Stimulated activated CD8-positive, alpha-beta memory T cell treated with anti-CD3 and anti-CD28 coated beads, Interleukin-2, amount 100 ng/mL, for 1 hour (primary cell): ENCODE data around the gene PDE6D.

Source experiments
- DNase-seq, 2 donors: peaks; one replicate each; pipeline ENCODE4 v3.0.0-alpha.2; 2020; ENCODE audit warnings: low read depth in 2 of 2

Gene PDE6D

DNA sequence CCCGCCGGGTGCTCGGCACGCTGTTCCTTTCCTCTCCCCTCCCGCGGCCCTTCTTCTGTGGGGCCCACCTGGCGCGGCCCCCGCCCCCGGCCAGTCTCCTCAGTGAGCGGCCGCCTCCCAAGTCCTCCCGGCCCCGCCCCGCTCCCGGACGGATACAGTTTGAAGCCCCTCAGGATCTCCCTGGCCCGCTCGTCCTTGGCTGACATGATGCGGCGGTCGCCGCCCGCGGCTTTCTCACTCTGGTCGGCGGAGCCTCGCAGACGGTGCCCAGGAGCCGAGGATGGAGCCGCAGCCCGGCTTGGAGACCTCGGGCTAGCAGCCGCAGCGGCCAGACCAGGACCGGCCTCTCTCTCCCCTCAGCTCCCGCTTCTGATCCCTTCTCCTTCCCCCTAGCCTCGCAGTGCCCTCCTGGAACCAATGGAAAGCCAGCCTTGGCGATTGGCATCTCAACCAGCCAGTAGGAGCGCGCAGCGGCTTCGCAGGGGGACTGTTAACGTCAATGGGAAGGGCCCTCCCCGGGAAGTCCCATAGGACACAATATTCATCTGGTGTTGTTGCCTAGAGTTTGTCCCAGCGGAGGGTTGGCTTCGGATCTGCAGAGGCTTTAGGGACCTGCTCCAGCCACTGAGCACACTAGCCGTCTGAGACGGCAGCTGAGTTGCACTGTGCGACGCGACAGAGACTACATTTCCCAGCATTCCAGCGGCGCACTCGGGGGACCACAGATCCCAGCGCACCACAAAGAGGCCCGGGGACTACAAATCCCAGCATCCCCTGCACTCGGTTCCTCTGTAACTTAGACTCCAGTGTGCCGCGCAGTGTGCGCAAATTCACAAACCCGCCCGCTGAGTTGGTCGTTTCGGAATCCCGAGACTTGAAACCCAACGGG is at the start of gene PDE6D:
Gene PDE6D, minus strand, starts transcription at position 374 of the 889 bp plus-strand sequence. Its CDS starts 168 bp downstream, at position 206.
- peak; percentile 90 to 95 for DNase-seq

DNA sequence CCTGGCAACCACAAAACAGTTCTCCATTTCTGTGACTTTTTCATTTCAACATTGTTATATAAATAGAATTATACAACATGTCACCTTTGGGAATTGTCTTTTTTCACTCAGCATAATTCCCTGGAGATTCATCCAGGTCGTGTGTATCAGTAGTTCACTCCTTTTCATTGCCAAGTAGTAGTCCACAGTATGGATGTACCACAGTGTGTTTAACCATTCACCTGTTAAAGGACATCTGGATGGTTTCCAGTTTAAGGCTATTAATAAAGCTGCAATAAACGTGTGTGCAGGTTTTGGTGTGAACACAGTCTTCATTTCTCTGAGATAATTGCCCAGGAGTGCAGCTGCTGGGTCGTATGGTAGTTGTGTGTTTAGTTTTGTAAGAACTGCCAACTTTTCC is 40.8 kb upstream of the PDE6D start:
- no peak for DNase-seq

DNA sequence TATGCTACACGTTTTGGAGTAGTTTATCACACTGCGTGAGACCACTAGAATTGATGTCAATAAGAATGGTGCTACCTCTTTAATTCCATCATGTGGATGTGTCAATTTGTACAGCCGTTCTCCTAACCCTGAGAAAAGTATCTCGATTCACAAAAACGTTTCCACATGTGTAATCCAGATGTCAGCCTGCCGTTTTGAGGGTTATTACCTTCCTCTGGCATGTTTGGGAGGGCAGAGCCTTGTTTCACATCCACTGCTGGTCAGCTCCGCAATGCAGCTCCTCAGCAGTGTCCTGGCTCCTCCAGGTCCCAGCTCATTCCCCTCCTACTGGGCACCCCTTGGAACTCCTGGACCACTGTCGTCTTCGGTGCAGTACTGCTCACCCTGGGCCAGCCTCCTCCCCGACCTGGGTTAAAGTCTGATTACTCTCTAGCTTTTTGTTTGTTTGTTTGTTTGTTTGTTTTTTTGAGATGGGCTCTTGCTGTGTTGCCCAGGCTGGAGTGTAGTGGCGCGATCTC is 39.8 kb upstream of the PDE6D start:
- no peak for DNase-seq

DNA sequence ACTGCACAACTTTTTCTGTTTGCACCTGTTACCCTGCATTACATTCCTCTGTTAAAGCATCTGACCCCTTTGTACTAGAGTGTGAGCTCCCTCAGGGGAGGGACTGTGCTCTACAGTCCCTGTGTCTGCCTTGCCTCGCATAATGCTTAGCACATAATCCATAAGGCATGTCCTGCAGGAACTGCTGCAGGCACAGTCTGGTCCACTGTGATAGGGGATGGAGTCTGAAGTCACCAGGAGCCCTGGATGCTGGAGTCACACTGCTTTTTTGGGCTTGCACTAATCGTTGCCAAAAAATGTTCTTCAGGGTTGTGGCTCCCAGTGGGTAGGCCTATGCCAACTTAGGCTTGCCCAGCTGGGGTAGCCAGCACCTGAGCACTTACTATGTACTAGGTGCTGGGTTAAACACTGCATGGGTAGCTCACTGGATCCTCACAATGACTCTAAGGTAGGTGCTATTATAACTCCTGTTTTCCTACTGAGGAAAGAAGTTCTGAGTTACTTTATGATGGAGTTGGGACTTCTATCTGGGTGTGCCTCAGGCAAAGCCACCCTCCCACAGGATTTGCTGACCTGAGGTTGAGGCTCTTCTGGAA is 38.5 kb upstream of the PDE6D start:
- DNase-seq: no peak

DNA sequence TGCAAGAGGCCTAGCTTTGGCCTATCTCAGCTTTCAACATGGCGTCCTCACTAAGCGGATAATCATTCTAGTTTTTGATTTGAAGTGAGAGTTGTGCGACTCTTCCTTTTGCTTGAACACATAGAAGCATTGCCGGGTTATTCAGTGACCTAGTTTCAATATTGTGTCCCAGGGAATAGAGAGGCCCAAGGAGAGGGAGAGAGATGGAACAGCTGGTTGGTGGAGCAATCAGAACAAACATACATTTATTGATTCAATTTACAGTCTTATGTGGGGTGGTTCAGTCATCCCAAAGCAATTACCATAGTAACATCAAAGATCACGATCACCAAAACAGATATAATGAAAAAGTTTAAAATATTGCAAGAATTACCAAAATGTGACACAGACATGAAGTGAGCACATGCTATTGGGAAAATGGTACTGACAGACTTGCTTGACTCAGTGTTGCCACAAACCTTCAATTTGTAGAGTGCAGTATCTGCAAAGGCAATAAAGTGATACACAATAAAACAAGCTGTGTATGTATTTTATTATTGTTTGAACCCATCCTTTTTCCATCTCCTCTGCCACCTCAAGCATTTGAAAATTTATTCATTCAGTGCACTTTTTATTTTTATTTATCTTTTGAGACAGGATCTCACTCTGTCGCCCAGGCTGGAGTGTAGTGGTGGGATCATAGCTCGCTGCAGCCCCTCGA is 35.4 kb upstream of the PDE6D start:
- no peak for DNase-seq

DNA sequence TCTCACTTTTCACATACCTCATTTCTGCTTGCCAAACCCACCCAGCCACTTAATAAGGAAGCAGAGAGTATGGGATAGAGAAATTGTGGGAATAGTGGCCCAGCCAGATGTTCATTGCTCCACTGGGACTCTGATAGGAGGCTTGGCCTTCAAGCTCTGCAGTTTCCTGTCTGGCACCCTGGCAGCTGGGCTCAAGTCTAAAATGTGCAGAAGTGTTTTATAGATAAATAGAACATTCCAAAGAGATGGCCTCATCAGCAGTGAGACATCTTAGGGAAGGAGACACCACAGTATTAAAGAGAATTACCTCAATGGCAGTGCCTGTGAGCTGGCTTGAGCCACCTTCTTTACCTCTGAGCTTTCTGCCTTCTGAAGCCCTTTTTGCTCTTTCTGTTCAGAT is 29.8 kb upstream of the PDE6D start:
- no peak for DNase-seq

DNA sequence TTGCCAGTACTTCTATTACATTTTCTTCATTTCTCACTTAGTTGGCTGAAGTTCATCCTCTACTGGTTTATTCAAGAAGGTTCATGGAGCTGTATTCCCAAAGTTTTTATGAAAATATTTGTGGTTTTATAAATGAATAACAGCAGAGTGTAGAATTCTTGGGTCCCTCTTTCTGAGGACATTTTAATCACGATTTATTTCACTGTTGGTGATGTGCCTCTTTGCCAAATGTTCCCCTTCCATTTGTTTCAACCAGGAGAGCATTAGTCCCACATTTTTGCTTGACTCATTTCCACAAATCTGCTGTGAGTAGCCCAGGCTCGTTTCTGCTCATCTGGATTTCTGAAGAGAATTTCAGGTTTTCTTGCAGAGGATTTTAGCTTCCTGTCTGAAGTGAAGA is 25.9 kb upstream of the PDE6D start:
- no peak for DNase-seq

DNA sequence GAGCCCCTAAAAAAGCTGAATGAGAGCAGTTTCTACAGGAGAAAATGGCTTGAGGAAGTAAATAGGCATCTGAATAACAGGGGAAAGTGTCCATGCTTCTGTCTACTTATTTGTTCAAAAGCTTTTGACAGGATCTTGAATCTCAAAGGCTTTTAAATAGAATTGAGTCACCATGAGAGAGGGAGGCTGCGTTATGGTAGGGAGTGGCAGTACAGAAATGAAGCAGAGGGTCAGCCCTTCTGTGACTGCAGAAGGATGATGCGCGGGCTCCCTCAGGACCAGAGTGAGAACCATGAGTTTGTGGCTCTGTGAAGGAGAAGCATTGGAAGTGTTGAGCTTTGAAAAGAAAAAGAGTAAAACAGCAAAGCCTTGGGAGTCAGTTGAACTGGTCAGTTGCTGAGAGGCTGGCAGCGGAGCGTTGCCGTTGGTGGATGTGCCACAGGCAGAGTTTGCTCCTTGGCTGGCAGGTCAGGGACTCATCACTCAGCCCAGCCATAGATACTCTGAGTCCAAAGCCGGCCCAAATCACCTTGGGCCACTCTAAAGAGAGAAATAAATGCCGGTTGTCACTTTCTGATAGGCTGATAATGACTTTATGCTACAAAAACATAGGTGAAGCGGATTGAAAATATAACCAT is 22.5 kb upstream of the PDE6D start:
- DNase-seq: no peak

DNA sequence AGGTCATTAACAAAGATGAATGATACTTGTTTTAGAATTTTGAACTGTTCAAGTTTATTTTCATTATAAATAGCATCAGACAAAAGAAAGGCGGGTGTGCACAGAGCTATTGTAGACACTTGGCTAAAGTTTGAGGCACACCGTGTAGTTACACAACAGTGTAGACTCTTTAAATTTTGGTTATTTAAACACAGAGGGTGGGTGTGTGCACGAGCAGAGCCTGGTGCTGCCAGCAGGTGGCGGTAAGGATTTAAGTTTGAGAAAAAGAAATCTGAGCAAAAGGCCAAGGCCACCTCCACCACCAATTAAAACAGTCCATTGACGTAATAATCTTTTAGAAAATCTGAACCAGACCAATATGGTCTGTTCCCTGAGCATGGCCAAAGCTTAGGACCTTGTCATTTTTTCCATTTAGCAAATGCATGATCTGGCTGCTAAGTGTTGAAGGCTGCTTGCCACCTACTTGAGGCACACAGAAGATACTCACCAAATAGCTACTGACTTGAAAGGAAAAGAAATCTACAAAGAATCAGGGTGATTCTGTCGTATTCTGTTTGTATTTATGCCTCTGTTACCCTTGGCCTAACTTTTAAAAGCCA is 19.5 kb upstream of the PDE6D start:
- DNase-seq: no peak

DNA sequence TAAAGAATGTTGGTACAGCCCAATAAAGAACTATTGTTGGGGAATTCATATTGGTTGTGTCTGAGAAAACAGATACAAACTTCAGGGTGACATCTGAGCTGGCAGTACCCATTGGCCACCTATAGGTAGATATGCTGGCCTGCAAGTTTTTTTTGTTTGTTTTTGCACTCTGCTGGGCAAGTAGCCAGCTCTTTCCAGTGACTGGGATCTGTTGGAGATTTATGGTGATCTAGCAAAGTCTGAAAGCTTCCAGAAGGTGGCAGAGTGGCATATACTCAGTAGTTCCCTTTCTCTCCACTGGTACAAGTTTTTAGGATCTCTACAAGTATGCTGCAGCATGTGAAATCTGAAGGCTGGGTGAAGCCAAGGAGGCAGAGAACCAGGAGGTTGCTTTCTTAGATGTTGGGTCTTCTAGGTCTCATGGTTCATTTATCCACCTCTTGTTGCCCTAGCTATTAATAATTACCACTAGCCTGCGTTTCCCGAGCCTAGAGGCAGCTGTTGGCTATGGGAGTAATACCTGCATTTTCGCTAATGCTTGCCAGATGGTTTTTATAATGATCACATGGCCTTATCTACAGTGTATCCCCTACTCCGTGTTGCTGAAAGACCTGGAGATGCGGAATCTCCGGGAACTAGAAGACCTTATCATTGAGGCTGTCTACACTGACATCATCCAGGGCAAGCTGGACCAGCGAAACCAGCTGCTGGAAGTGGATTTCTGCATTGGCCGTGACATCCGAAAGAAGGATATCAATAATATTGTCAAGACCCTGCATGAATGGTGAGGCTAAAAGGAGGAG is 14.6 kb upstream of the PDE6D start:
- DNase-seq: no peak

DNA sequence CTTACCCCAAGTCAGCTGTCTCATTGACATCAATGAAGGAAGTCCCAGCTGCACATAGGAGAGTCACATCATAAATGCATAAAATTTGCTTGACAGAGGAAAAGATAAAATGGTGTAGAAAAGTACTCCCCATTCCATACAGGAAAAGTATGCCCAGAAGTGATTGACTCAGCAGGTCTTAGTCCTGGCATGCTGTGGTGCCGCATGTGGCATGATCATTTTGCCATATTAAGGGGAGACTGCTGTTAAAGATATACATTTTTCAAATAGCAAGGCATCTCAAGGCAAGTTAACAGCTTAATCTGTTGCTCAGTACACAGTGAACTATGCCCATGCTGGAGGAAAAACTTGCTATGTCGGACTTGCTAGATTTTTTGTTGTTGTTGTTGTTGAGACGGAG is 13.3 kb upstream of the PDE6D start:
- DNase-seq: no peak

DNA sequence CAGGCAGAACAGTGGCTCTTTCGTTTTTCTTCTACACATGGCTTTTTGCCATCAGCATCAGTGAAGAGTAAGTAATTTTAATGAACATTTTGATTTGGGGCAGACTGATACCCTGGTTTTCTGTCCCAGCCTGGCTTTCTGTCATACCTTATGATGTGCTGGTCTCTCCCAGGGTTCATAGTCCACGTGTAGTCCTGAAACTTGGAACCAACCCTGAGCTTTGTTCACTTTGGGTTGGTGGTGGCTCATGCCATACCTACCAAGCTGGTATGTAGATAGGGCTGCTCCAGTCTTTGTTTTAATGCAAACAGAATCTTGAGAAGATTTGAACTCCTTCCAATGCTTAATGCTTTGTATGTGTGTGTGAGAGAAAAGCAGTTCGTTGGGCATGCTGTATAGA is 10.0 kb upstream of the PDE6D start:
- DNase-seq: no peak

DNA sequence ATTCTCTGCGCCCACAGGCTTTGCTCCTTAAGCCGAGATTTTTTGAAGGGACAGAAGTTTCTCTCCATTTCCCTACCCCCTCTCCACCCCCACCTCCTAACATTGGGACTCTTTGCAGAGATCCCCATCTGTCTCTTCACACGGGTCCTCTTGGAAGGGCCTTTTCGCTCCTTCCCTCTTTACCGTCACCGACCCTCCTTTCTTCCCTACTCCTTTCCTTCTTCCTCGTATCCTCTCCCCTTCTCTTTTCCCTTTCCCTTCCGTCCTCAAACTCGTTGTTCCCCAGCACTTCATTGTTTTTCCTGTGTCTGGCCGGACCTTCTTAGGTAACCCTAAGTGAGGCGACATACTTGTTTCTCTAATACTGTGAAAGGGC is 5.8 kb upstream of the PDE6D start:
- no peak for DNase-seq

DNA sequence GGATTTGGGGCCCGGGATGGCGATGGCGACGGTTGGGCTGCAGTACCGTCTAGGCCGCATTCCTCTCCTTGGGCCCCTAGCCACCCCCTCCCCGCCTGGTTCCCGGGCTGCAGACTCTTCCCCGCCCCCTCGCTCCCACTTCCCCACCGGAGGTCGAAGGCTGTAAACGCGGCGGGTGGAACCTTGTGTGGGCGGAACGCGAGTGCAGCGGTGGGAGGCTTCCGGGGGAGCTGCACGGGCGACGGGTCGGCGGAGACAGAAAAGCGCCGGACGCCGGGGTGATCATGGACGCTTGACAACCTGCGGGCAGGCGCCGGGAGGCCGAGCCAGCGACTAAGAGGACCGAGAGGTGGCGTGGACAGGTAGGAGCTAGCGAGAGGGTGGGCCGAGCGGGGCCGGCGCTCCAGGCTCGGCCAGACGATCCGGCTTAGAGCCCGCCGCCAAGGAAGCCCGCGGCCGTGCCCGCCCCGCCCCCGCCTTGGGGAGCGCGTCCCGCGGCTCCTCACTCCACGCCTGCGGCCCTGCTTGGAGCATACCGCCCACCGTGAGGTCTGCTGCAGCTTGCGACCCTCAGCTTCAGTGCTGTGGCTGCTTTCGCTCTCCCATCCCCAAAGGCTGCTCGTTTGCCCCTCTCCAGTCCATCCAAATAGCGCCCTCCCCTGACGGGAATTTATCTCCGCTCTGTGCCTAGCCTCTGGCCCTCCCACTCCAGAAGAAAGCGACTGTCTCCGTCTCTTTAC is 5.3 kb upstream of the PDE6D start, which contains the start of gene COPS7B:
Gene COPS7B, plus strand, starts transcription at position 269 of the 740 bp plus-strand sequence. CDS start 2,126 bp downstream, outside the sequence.
- DNase-seq: peak; percentile 63 to 66

DNA sequence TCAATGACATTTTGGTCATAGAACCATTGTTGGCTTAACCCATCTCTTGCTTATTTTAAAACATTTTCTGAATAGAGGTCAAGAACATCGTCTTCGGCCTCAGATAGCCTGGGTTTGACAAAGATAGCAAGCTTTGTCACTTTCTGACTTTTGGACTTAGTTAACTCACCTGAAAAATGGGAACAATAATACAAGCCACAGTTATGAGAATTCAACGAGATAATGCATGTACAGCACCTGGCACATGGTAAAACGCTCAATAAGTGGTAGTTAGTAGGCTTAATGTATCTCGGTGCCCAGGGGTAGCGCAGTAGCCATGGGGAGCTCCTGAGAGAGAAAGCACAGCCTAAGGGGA is 4.7 kb upstream of the PDE6D start:
- DNase-seq: no peak

DNA sequence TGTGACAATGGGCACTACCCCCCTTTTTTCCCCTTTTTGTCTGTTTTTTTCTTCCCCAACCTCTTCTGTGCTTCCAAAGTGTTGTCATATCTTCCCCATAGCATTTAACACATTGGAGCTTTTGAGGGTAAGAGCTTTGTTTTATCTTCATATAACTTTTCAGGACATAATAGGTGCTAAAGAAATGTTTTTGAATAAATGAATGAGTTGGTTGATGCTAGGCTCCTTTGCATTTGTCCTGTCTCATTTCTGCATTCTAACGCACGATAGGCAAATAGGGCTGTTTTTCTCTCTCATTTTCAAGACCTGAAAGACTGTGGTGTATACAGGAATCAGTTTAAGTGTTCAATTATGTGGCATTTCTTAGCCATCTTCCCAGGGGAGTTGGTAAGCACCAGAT is 4.3 kb upstream of the PDE6D start:
- DNase-seq: no peak

DNA sequence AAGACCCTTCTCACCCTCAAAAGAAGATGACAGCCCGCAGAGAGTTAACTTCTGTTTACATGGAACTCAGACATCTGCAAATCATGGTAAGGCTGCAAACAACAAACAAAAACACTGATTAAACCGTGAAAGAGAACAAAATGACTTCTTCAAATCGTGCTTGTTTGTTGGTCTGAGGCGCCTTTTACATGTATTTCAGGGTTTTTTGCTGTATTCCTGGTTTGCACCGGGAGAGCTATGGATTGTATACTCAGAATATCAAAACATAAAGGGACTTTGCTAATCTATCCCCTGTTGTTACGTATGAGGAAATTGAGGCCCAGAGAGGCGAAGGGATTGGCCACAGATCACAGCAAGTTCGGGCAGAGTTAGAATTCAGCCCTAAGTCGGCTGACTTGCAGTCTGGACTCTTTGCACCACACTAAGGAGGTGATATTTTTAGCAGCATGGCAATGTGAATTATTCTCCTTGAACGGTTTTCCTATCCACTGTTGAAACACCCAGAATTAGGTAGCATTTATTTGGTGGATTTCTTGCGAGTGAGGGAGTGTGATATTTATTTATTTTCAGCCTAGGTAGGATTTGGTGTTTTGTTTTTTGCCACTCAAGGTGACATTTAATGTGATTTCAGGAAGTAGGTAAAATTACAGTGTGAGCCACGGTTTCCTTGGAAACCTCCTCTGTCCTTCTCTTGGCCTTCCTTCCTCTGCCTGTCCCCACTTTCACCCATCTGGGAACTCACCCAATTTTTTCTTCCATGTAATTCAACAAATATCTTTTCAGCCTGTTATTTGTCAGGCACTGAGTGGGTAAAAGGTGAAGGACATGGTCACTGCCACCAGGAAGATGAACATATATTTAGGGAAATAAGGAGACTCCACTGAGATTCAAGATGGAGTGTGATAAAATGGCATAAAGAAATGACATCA is 980 bp upstream of the PDE6D start:
- no peak for DNase-seq

DNA sequence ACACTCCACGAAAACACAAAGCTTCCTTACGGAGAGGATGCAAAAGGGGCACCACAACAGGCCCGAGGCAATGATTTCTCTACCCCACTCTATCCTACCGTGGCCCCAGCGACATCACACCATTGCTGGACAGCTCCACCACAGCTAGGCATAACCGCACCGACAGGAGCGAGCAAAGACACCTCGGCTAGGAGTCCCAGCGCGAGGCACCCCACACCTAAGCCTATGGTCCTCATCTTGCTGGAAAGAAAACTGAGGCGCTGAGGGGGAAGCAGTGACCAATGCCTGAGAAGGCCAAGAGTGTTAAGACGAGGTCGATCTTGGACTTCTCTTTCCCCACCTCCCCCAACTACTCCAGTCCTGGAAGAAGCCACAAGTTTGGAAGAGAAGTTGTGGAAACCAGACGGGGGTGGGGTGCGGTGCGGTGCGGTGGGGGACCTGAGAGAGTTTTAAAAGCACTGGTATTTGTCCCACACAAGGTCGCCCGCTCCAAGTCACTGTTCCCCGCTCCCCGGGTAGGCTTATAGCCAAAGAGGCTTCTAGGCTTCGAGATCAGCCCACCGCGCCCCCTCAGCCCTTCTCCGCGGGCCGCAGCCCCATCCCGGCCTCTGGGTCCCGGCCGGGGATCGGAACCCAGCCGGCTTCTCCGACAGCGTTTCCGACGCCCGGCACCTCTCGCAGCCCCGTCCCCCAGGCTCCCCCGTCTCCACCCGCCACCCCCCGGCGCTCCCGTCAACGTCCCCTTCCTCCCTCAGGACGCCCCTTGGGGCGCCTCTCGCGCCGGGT is 766 bp downstream of the PDE6D start:
- no peak for DNase-seq
